Activated naive CD4-positive, alpha-beta T cell treated with anti-CD3 and anti-CD28 coated beads, Interleukin-2, amount 50 U/mL, for 16 hours (primary cell): ENCODE results near the gene RPRML.
"Not testable (repeated sequence)": the region's sequence is repeated elsewhere in the genome, so short reads cannot be mapped to it uniquely, and the experiment has no call there.

Source experiments
- DNase-seq: peaks from one replicate; pipeline ENCODE4 v3.0.0-alpha.2; 2020

RPRML gene

DNA sequence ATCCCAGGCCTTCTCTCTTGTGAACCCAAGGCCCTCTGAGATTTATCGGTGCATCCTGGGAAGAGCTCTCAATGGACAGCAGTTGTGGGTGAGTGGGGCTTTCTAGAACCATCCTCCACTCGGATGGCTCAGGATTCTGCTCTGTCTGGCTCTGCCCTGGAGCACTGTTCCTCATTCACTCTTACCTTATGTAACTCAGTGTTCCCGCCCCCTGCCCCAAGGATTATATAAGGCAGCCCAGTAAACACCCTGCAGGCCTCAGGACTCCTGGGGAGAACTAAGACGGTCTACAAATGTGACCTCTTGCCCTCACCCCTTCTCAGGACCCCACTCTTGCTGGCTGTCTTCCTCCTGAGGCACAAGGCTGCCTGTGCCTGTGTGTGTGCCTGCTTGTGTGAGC lies 3.8 kb downstream of the RPRML start:
- DNase-seq, result no peak

DNA sequence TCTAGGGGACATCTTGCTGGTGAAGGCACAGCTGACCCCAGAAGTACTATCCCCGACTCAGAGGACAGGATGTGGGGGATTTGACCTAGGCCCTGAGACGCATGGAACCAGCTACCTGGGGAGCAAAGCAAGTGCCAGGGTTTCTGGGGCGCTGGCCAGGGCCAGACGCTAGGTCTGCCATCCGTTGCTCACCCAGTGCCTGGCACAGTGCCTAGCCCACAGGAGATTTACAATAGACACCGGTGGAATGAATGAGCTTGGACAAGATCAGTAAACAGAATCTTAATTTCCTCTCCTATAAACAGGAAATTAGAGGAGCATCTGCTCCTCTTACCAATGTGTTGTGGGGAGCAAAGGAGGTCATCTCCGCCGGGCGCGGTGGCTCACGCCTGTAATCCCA lies 5.0 kb downstream of the RPRML start:
- no peak for DNase-seq

DNA sequence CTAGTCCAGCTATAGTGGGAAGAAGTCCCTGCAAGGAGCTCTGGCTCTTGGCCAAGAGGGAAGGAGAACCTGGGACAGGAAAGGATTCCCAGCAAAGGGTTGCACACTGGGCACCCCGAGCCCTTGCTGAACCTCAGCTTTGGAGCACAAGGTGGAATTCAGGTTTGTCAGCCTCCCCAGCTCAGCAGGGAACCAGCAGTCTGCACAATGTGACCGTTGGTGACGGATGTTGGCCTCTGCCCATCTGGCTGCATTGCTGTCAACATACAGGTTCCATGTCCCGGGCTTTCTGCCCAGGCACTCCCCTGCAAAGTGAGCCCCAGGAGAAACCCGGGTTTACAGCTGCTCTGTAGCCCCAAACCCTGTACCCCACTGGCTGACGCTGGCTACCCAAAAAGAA lies 6.7 kb downstream of the RPRML start:
- no peak for DNase-seq

DNA sequence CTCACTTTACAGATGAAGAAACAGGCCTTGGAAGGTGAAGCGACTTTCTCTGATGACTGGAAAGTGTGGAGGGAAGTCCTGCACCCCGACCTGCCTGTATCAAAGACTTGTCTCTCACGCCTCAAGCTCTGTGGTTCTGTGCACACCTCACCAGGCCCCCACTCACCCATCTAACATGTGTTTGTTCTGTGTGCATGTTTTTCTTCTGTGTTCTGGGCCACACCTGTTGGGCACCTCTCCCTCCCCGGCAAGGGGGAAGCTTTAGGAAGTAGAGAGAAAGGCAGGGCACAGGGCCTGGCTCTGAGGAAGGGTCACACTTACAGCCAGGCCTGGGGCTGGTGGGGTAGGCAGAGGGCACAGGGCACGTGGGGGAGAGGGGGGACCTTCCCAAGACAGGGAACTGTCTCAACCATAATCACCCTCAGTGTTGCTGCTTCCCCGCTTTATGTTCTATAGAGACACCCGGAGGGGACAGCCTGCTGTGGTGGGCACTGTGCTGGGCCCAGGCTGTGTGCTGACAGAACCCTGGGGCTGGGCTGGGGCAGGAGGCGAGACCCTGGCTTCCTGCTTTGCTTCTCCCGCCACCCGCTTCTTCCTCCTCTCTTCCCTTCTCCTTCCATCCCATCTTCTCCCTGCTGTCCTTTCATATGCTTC lies 7.3 kb downstream of the RPRML start:
- no peak for DNase-seq

DNA sequence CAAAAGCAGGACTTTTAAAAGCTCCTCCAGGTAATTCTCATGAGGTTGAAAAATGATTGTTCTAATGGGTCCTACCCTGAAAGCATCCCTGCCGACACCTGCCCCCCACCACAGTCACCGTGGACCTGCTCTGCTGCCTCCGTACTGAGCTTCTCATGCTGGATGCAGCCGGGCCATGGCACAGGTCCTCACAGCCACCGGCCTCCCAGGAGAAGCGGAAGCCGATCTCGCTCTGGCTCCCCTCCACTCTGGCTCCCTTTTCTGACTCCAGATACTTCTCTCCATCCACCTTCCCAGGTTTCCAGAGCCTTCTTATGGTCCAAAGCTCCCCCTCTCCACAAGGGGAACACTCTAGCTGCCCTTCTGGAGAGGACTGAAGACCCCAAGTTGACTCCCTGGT lies 10.2 kb downstream of the RPRML start:
- DNase-seq, result no peak

DNA sequence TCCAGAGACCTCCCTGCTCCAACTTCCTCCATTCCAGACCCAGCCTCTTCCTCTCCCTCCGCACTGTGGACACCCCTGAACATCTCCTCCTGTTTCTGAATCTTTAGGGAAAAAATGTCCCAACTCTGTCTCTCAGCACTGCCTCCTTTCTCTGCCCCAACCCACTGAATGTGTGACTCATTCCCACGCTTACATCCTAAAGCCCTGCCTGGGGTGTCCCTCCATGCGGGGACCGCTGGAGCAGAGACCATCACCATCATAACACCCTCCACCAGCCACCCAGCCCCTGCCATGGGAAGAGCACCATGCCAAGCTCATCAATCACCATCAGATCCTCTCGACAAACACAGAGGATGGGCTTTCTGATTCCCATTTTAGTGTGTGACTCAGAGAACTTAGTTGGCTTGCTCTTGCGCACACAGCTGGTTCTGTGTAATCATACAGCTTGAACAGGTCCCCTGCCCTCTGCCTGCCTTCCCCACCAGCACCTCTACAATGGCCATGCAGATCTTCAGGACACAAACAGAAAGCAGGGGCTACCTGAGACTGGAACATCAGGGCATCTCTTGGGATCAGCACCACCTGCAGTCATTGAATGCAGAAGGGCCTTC lies 10.7 kb downstream of the RPRML start:
- no peak for DNase-seq

DNA sequence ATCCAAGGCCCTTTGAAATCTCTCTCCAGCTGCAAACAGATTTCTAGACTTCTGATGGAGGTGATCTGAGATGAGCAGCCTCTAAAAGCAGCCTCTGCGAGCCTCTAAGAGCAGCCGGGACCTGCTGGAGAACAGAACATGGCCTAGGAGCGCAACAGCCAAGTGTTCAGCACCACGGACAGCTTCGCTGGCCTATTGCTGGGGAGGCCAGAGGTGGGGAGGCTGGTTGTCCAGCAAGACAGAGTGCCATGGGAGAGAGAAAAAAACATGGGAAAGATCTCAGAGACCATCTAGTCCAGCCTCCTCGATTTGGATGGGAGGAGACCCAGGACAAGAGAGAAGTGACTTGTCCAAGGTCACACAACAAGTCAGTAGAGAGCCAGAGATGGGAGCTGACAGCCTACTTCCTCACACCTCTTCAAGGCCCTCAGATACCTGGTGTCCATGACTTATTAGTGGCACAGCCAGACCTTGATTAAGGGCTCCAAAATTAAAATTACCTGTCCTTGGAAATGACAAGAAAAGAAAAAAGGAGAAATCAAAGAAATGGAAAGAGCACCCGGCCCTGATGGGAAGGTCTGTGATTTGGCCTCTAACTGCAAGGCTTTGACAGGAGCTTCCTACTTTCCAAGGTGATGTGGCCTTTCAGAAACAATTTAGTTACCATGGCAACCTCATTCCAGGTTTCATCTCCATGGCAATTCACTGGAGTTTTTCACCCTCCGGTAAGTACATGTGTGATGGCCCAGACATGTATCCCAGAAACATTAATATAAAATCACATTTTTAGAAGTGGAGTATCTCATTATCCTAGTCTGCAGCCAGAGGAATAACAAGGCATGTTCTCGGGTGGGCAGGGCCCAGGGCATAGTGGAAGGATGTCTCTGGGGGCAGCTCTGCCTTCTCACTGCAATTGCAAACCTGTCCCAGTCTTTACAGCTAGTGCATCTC lies 14.5 kb downstream of the RPRML start:
- no peak for DNase-seq

DNA sequence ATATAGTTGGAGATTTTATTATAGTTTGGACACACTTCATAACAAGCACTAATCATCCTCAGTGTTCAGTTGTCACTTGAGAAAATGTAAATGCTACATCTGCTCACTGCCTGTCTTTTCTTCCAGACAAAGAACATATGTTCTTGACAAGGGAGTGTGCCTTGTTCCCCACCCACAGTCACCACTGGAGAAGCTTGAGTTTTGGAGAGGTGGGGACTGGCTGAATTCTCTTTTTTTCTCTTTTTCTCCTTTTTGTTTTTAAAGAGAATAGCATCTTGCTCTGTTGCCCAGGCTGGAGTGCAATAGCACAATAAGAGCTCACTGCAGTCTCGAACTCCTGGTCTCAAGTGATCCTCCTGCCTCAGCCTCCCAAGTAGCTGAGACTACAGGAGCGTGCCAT lies 15.5 kb downstream of the RPRML start:
- DNase-seq, result no peak

DNA sequence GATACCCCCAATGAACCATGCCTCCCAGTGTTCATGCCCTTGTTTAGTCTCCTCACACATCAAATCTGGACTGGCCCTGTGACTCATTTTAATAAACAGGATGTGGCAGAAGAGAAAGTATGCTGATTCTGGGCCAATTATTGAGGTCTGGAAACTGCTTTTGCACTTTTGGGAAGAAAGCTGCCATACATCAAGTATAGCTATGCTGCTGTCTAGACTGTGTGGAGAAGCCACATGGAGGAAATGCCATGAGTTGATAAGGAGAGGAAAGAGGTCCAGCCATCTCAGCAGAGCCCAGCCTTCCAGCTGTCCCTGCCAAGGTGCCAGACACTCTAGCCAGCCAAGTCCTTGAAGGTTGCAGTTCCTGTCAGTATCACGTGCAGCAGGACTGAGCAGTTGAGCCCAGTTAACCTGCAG lies 16.7 kb downstream of the RPRML start:
- no peak for DNase-seq

DNA sequence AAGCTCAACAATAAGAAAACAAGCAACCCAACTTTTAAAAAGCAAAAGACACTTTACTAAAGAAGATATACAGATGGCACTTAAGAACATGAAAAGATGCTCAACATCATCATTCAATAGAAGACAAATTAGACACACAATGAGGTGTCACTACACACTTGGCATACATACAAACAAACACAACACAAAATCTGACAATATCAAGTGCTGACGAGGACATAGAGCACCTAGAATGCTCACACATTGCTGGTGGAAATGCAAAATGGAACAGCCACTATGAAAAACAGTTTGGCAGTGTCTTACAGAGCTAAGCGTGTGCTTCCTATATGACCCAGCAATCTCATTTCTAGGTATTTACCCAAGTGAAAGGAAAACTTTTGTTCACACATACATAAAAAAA lies 18.9 kb downstream of the RPRML start:
- DNase-seq, result no peak

DNA sequence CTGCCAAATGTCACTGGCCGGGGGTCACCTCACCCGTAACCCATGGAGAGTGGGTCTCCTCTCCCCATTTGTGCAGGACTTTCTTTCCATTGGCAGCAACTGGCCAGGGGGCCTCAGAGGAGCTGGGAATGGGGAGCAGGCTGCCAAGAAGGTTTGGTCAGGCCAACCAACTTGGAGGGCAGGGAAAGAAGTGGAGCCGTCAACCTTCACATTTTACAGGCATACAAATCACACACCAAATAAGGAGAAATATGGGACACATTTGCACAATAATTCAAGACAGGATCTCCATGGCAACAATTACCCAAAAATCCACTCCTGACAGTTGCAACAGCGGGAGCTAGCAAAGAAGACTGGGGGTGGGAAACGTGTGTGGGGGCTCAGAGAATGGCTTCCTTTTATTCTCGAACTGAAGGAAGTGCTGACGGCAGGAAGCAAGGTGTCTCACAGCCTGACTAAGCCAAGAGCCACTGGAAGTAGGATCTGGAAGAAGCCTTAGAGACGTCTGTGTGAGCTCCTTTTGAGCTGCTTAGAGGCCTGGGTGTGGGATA lies 20.9 kb downstream of the RPRML start:
- no peak for DNase-seq

DNA sequence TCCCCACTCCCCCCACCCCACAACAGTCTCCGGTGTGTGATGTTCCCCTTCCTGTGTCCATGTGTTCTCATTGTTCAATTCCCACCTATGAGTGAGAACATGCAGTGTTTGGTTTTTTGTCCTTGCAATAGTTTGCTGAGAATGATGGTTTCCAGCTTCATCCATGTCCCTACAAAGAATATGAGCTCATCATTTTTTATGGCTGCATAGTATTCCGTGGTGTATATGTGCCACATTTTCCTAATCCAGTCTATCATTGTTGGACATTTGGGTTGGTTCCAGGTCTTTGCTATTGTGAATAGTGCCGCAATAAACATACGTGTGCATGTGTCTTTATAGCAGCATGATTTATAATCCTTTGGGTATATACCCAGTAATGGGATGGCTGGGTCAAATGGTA lies 25.9 kb downstream of the RPRML start:
- DNase-seq, result not testable (repeated sequence)

DNA sequence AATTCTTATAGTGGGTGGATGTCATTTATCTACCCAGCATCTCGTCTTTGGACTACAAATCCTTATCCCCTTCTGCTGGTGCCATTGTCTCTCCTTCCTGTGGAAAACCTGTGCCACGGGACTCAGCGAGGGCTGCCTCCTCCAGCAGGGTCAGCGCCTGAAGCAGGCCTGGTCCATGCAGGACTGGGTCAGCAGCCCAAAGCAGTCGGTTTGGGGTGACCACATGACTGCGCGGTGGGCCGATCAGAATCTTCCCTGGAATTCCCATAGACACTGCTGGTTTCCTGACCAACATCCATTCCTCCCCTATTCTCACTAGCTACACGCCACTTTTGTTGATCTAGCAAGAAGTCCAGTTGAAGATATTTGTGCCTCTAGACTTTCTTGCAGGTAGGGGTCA lies 26.9 kb downstream of the RPRML start:
- no peak for DNase-seq

DNA sequence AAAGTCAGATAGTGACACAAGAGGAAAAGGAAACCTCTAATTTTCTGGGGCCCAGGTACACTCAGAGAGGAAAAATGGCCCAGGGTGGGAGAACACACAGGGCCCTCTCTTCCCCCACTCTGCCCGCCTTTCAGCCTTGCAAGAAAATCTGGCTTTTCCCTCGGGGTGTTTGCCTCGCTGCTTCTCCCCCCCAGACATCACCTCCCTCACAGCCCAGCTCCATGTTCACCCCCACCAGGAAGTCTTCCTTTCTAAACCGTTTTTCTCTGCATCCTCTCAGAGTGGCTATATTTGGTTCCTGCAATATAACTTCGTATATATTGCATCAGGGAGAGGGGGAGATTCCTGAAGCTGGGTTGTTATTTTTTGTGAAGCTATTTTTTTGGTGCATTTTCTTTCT lies 27.3 kb downstream of the RPRML start:
- no peak for DNase-seq

DNA sequence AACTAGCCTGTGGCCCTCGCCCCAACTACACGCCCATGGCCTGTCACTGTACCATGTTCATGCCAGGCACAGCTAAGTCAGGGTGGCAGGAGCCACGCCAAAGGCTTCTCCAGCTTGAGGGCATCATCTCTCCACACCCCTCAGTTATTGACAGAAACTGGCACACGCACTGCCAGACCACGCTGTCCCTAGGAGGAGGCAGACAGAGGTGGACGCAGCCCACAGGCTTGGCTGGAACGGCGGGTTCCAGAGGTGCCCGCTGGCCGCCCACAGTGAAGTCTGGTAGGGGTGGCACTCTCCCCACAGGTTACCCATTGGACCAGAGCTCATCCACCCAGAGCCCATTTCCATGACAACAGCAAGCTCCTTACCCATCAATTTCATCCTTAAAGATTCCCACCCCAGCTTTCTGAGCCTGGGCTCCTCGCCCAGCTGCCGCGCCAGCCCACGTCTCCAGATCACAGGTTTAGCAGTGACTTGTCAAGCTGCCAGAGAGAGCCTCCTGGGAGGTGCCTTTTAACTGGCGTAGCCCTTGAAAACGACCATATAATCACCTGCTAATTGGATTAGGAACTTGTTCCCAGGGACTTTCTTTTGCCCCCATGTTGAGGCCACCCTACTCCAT lies 27.9 kb downstream of the RPRML start:
- DNase-seq, result no peak

DNA sequence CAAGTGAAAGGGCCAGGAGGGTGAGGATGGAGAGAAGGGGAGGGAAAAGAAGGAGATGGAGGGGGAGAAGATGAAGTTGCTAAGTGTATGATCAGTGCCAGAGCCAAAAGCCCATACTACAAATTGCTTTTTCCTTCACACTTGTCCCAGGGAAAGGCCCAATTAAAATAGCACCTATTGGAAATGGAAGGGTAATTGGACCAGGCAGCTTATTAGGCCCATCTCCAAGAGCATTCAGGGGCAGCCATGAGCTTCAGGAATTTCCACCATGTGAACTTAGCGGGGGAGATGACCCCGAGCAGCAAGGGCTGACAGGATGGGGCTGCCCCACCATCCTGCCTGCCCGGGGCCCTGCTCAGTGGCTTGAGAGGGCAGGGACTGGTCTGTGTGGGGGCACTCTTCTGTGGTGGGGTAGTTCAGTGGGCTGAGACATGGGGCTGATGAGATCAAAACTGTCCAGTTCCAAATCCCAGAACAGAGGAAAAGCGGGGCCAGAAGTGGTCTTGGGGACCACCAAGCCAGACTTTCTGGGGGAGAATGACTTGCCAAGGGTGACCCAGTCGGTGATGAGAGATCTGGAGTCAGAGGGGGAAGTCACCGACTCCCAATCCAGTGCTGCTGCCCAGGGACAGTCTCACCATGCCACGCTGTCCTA lies 28.6 kb downstream of the RPRML start:
- DNase-seq, result no peak

DNA sequence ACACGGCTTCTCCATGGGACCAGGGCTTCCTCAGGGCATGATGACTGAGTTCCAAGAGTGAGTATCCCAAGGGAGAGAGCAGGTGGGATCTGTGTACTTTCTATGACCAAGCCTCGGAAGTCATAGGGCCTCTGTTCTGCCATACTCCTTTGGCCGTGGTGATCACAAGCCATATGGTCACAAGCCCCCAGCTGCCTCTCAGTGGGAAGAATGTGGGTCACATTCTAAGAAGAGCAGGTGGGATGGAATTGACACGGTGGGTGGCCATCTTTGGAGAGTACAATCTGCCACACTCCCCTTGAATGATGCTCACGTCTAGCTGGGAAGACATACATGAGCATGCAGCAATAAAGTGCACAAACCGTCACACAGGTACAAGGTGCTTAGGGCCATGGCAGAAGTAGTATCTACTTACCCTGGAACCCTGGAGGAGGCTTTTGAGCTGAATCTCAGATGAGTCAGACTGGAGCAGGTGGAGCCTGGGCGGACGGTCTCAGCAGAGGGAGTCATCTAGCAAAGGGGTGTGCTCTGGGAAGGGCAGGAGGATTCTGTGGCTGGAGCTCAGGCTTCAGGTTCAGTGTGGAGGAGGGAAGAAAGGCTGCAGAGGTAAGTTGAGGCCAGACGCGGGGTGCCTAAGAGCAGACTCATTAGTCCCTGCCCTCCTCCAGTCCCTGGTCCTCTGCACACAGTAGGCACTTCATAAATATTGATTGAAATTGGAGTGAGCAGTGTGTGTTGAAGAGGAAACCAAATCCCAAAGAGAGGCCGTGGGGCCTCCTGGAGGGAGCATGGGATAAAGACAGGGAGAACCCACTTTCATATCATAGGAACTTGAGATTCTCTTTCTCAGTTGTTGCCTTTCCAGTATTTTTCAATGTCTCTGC lies 29.5 kb downstream of the RPRML start:
- DNase-seq, result no peak

DNA sequence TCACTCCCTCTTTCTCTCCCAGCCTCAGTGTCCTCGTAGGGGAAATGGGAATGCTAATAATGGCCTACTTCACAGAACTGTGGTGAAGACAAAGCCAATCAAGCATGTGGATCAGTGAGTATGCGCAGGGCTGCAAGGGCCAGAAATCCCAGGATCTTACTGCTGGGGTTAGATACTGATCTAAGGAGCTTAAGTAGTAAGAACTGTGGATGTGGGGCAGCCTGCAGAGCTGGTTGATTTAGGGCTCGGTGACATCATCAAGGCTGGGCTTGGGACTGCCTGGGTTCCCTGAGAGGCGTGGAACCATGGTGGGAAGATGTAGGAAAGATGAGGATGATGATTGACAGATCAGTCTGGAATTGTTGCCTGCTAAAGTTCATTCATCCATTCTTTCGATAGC lies 30.5 kb downstream of the RPRML start:
- no peak for DNase-seq

DNA sequence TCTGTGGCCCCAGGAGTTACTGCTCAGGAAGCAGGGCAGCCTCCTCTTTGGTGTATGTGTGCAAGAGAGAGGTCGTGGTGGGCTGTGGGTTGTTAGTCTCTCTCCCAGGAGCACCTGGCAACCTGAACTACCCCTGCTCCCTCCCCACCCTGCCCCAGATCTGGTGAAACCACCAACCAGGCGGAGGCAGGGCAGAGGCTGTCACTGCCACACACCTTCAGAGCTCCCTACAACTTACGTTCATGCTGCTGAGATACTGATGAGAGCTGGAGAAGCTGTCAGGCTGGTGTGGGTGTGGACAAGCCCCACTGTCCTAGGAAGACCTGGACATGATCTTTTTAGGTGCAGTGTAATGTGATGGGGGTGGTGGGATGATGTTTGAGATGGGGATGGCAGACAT lies 31.8 kb downstream of the RPRML start:
- no peak for DNase-seq

DNA sequence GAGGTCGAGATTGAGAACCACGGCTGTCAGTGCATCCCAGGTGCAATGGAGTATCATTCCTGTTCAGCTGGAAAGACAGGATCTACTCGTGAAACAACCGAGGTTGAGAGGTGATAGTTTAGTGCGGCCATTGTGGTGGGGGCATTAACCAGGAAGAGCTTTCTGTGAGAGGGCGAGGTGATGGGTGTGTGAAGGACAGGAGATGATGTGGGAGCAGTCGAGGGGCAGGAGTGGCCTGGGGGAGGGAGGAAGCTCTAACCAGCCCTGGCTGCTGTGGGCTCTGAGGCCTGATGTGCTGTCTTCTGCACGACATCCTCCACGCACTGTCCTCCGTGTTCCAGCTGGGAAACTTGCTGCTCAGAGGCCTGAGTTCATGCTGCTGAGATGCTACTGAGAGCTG lies 34.1 kb downstream of the RPRML start:
- no peak for DNase-seq

DNA sequence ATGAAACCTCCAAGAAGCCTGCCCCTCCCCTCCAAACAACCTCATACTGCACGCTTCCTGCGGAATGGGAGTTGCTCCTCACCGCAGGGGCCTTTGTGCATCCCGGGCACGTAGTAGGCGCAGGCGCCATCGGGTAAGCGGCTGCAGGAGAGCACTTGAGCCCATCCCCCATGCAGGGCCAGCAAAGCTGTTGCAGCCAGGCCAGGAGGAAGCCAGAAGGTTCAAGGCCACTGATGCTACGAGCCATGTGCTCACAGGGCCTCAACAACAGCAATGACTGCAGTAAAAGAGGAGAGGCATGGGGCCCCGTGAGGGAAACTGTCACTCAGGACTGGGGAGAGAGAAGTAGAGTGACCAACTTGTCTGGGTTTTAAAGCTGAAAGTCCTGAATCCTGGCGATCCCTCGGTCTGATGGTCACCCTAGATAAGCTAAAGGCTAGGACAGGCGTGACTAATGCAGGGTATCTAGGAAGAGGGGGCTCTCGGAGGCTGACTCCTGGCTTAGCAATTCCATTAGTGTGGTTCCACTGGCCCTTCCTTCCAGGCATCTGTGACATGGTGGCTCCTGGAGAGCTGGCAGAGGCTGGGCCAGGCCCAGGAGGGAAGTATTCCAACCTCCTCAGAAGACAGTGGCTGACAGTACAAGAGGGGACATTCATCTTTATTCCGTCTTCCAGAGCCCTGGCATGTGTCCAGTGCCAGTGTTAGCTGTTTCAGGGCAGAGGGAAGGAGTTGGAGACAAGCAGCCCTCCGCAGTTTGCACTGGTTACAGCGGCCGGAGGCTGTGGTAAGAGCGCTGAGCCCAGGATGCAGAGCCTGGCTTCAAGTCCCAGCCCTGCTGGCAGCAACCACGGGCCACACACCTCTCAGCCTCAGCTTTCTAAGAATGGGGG lies 35.3 kb downstream of the RPRML start:
- no peak for DNase-seq
